ENCODE data around the gene POT1. TPM values are rescaled to one million over a fixed set of nuclear protein-coding genes. Genes with fewer than 3 reads are reported as not detected.

POT1 gene
- total and polyA plus RNA-seq, 2 of the 13 experiments (the other 11 are each of a cell fraction or from before 2014, with no cell fraction given): 21.7 to 23.4 TPM

GRCh38 chr7:124776153-124776552, 153.5 kb downstream of the POT1 start (continued):
- no peak for TF ChIP-seq ZHX1 (CRISPR knock-in tag; IDR thresholded peaks at IDR 0.05; ENCODE audit: low read depth)
- TF ChIP-seq ISL2 (CRISPR knock-in tag; IDR thresholded peaks at IDR 0.05): peak; percentile 81
- TF ChIP-seq HMG20A (CRISPR knock-in tag; IDR thresholded peaks at IDR 0.05; ENCODE audit: borderline replicate concordance): peak; percentile 21; the same call in 1 of the 2 replicates
- no peak for TF ChIP-seq NR2C2 (CRISPR knock-in tag; IDR thresholded peaks at IDR 0.05; ENCODE audit: borderline replicate concordance)
- TF ChIP-seq FOXP1 (IDR thresholded peaks at IDR 0.05): no peak
- peak; percentile 74 for TF ChIP-seq FOXP1 (CRISPR knock-in tag; IDR thresholded peaks at IDR 0.05)
- no peak for TF ChIP-seq ZNF570 (CRISPR knock-in tag; IDR thresholded peaks at IDR 0.05; ENCODE audit: borderline replicate concordance)
- no peak for TF ChIP-seq SOX6 (IDR thresholded peaks at IDR 0.05)
- TF ChIP-seq SOX6 (CRISPR knock-in tag; IDR thresholded peaks at IDR 0.05): peak; percentile 44; the same call in 1 of the 2 replicates
- TF ChIP-seq TCF7 (IDR thresholded peaks at IDR 0.05; ENCODE audit: low read depth): peak; percentile 81
- no peak for TF ChIP-seq CTCF (CRISPR knock-in tag; IDR thresholded peaks at IDR 0.05)
- TF ChIP-seq ARID5B (CRISPR knock-in tag; IDR thresholded peaks at IDR 0.05): peak; percentile 84
- TF ChIP-seq TFAP4 (IDR thresholded peaks at IDR 0.05; ENCODE audit: borderline replicate concordance, low read depth): no peak
- TF ChIP-seq NCOA1 (CRISPR knock-in tag; IDR thresholded peaks at IDR 0.05): no peak
- peak; percentile 91; the same call in 1 of the 2 replicates for TF ChIP-seq SIX1 (CRISPR knock-in tag; IDR thresholded peaks at IDR 0.05; ENCODE audit: borderline replicate concordance)
- no peak for TF ChIP-seq HCFC1 (IDR thresholded peaks at IDR 0.05; ENCODE audit: low read depth, low read length)
- TF ChIP-seq ZNF207 (IDR thresholded peaks at IDR 0.05; ENCODE audit: borderline replicate concordance): no peak
- TF ChIP-seq HIVEP1 (CRISPR knock-in tag; IDR thresholded peaks at IDR 0.05): no peak
- peak; percentile 90; the same call in 1 of the 2 replicates for TF ChIP-seq NFIC (IDR thresholded peaks at IDR 0.05; ENCODE audit: low read length)
- TF ChIP-seq RFX3 (CRISPR knock-in tag; IDR thresholded peaks at IDR 0.05): no peak
- TF ChIP-seq NR2F6 (IDR thresholded peaks at IDR 0.05): peak; percentile 25; the same call in 1 of the 2 replicates
- 0 out of 2 replicates have a peak, but pooled peaks have one; percentile 27 for TF ChIP-seq NR2F6 (CRISPR knock-in tag; IDR thresholded peaks at IDR 0.05)

Data from HepG2 (cell line).